Mesothelial cell of epicardium (in vitro differentiated cells): Measurements from ENCODE around the gene UBE2G1. TPM values are rescaled to one million over a fixed set of nuclear protein-coding genes. Genes with fewer than 3 reads are reported as not detected.

Experiments
- DNase-seq, 2 experiments: peaks; one replicate each; pipeline ENCODE4 v3.0.0; 2021; ENCODE audit warnings: low spot score in 2 of 2; ENCODE audit not compliant: unreplicated experiment in 2 of 2
- H3K27ac Mint-ChIP-seq: 2 replicates; pipeline ENCODE4 v1.8.0; 2021; ENCODE audit warnings: mixed read lengths
- H3K27me3 Mint-ChIP-seq: 2 replicates; pipeline ENCODE4 v1.8.0; 2021; ENCODE audit warnings: low read depth, mixed read lengths
- H3K36me3 Mint-ChIP-seq: 2 replicates; pipeline ENCODE4 v1.8.0; 2021; ENCODE audit warnings: mixed read lengths
- H3K4me1 Mint-ChIP-seq: 2 replicates; pipeline ENCODE4 v1.8.0; 2021; ENCODE audit warnings: mixed read lengths
- H3K4me3 Mint-ChIP-seq: 2 replicates; pipeline ENCODE4 v1.8.0; 2021; ENCODE audit warnings: mild to moderate bottlenecking, moderate library complexity, mixed read lengths
- H3K9me3 Mint-ChIP-seq: 2 replicates; pipeline ENCODE4 v1.8.0; 2021; ENCODE audit warnings: mixed read lengths
- CTCF ChIP-seq: fragments of 200-600 bp; sonication (generic); IDR thresholded peaks from one replicate; pipeline ENCODE4 v1.5.0; 2021; ENCODE audit warnings: antibody characterized with exemption; ENCODE audit not compliant: unreplicated experiment
- total RNA-seq: library from RNA; stranded (reverse); gene quantifications from 3 replicates; pipeline ENCODE4 v1.2.1, GENCODE V29; 2021

Gene UBE2G1
- total RNA-seq, 1 donor from 2014 or later = 86.9 TPM

- H3K4me1 Mint-ChIP-seq = peaks cover 1% of the 10 kb centered on the region
- no peaks in the 10 kb centered on the region for H3K9me3 Mint-ChIP-seq
- no peaks in the 10 kb centered on the region for H3K27me3 Mint-ChIP-seq
- no peak overlapping the region for H3K4me3 Mint-ChIP-seq
- TF ChIP-seq CTCF = peak; percentile 50
- H3K27ac Mint-ChIP-seq = no peak overlapping the region
- DNase-seq = no peak
- H3K36me3 Mint-ChIP-seq = peaks cover 21% of the 10 kb centered on the region
Measured at GRCh38 chr17:4304417-4305027, 62.0 kb downstream of the UBE2G1 start.

- DNase-seq = no peak
- peaks cover 20% of the 10 kb centered on the region for H3K4me1 Mint-ChIP-seq
- H3K27me3 Mint-ChIP-seq = no peaks in the 10 kb centered on the region
- no peaks in the 10 kb centered on the region for H3K9me3 Mint-ChIP-seq
- no peak overlapping the region for H3K27ac Mint-ChIP-seq
- no peak for TF ChIP-seq CTCF
- peaks cover 13% of the 10 kb centered on the region for H3K36me3 Mint-ChIP-seq
- no peak overlapping the region for H3K4me3 Mint-ChIP-seq
Measured at GRCh38 chr17:4301066-4301465, 65.4 kb downstream of the UBE2G1 start.

GRCh38 chr17:4297351-4297750 lies 69.1 kb downstream of the UBE2G1 start:
- Mint-ChIP-seq H3K36me3 (peaks cover 11% of the 10 kb centered on the region), H3K9me3 (no peaks in the 10 kb centered on the region), H3K4me3 (no peak overlapping the region)

GRCh38 chr17:4295686-4296085 lies 70.8 kb downstream of the UBE2G1 start:
- Mint-ChIP-seq H3K4me1 (peaks cover 20% of the 10 kb centered on the region), H3K9me3 (no peaks in the 10 kb centered on the region), H3K4me3 (no peak overlapping the region), H3K27me3 (no peaks in the 10 kb centered on the region), H3K36me3 (peaks cover 7% of the 10 kb centered on the region), H3K27ac (no peak overlapping the region)
- DNase-seq = no peak
- TF ChIP-seq CTCF = no peak

More at GRCh38 chr17:4297351-4297750, 69.1 kb downstream of the UBE2G1 start:
- DNase-seq = no peak
- TF ChIP-seq CTCF = no peak
- Mint-ChIP-seq H3K27me3 (no peaks in the 10 kb centered on the region), H3K27ac (peak overlapping the region; percentile 4), H3K4me1 (peaks cover 20% of the 10 kb centered on the region)

GRCh38 chr17:4293572-4293971 lies 72.9 kb downstream of the UBE2G1 start:
- DNase-seq = no peak
- H3K27me3 Mint-ChIP-seq = no peaks in the 10 kb centered on the region
- no peaks in the 10 kb centered on the region for H3K9me3 Mint-ChIP-seq
- no peak overlapping the region for H3K27ac Mint-ChIP-seq
- peaks cover 17% of the 10 kb centered on the region for H3K4me1 Mint-ChIP-seq
- H3K4me3 Mint-ChIP-seq = no peak overlapping the region
- peaks cover 6% of the 10 kb centered on the region for H3K36me3 Mint-ChIP-seq
- no peak for TF ChIP-seq CTCF
